Calu3 (cell line): Measurements from ENCODE around the gene MAMSTR. TPM values are rescaled to one million over a fixed set of nuclear protein-coding genes. Genes with fewer than 3 reads are reported as not detected.
A peak's percentile ranks its signal among the peaks of the same experiment; 100 is the strongest.

Source experiments
- BruUV-seq: library from RNA; stranded (reverse); fragments of 400-500 nt; replicated peaks from 2 replicates; lab custom pipeline; 2021; lab: Mats Ljungman, UMichigan
- CTCF ChIA-PET: fragments of 300-600 bp; sonication (Branson Sonifier 250); formaldehyde crosslinking; loops from one replicate; lab custom pipeline; 2022; ENCODE audit warnings: antibody characterized with exemption; lab: Charles Lee
- DNase-seq: peaks from one replicate; pipeline ENCODE4 v3.0.0; 2022
- H3K27ac Mint-ChIP-seq: one replicate; pipeline ENCODE4 v1.8.0; 2022; ENCODE audit warnings: mixed read lengths; ENCODE audit not compliant: unreplicated experiment
- H3K27me3 Mint-ChIP-seq: one replicate; pipeline ENCODE4 v1.8.0; 2022; ENCODE audit warnings: mixed read lengths; ENCODE audit not compliant: unreplicated experiment
- H3K36me3 Mint-ChIP-seq: one replicate; pipeline ENCODE4 v1.8.0; 2022; ENCODE audit warnings: mild to moderate bottlenecking, moderate library complexity, mixed read lengths; ENCODE audit not compliant: insufficient read depth, unreplicated experiment
- H3K4me1 Mint-ChIP-seq: one replicate; pipeline ENCODE4 v1.8.0; 2022; ENCODE audit warnings: mild to moderate bottlenecking, low read depth, mixed read lengths; ENCODE audit not compliant: unreplicated experiment
- H3K4me3 Mint-ChIP-seq: one replicate; pipeline ENCODE4 v1.8.0; 2022; ENCODE audit warnings: mild to moderate bottlenecking, low read depth, moderate library complexity, mixed read lengths; ENCODE audit not compliant: unreplicated experiment
- H3K9me3 Mint-ChIP-seq: one replicate; pipeline ENCODE4 v1.8.0; 2022; ENCODE audit warnings: low read depth, mixed read lengths; ENCODE audit not compliant: unreplicated experiment
- CTCF ChIP-seq: fragments of 200-600 bp; IDR thresholded peaks from one replicate; pipeline ENCODE4 v1.8.0; 2022; ENCODE audit warnings: antibody characterized with exemption; ENCODE audit not compliant: unreplicated experiment
- intact Hi-C: fragments of 100-400 bp; cut with micrococcal nuclease; formaldehyde crosslinking; loops from one replicate; pipeline ENCODE4 v1.10.0; 2022; ENCODE audit not compliant: unreplicated experiment
- total RNA-seq: library from RNA; stranded (reverse); gene quantifications from 2 replicates; pipeline ENCODE4 v1.2.3, GENCODE V29; 2022

The MAMSTR gene
- total RNA-seq, 1 experiment from 2014 or later = 1.7 TPM

GRCh38 chr19:48756212-48756611 lies 36.7 kb upstream of the MAMSTR start:
- H3K27me3 Mint-ChIP-seq = peaks cover 12% of the 10 kb centered on the region
- BruUV-seq = no TSS peak
- TF ChIP-seq CTCF = no peak
- DNase-seq = no peak
- peaks cover 20% of the 10 kb centered on the region for H3K36me3 Mint-ChIP-seq
- H3K9me3 Mint-ChIP-seq = no peaks in the 10 kb centered on the region
- no peak overlapping the region for H3K4me3 Mint-ChIP-seq
- H3K4me1 Mint-ChIP-seq = peaks cover 32% of the 10 kb centered on the region
- H3K27ac Mint-ChIP-seq = no peak overlapping the region
- CTCF ChIA-PET = no interaction called here
- intact Hi-C loops = no loop called here

- no peaks in the 10 kb centered on the region for H3K9me3 Mint-ChIP-seq
- CTCF ChIA-PET = no interaction called here
- intact Hi-C loops = no loop called here
- H3K4me3 Mint-ChIP-seq = no peak overlapping the region
- H3K27ac Mint-ChIP-seq = no peak overlapping the region
- no peak for DNase-seq
- H3K27me3 Mint-ChIP-seq = peaks cover 8% of the 10 kb centered on the region
- no TSS peak for BruUV-seq
- peaks cover 24% of the 10 kb centered on the region for H3K36me3 Mint-ChIP-seq
- no peak for TF ChIP-seq CTCF
- H3K4me1 Mint-ChIP-seq = peaks cover 28% of the 10 kb centered on the region
Measured at GRCh38 chr19:48755787-48756186, 36.3 kb upstream of the MAMSTR start.

GRCh38 chr19:48755084-48755641 lies 35.6 kb upstream of the MAMSTR start, which contains the start of gene FGF21:
Gene FGF21, plus strand, starts transcription at chr19:48755524. Its CDS starts 713 bp downstream, at chr19:48756237.
- peaks cover 30% of the 10 kb centered on the region for H3K36me3 Mint-ChIP-seq
- no peak within 1 kb of the TSS for H3K27ac Mint-ChIP-seq
- DNase-seq = peak; percentile 24
- no peak for TF ChIP-seq CTCF
- no TSS peak for BruUV-seq
- no peaks in the 10 kb centered on the region for H3K9me3 Mint-ChIP-seq
- H3K4me1 Mint-ChIP-seq = peaks cover 22% of the 10 kb centered on the region
- H3K27me3 Mint-ChIP-seq = peaks cover 1% of the 10 kb centered on the region
- H3K4me3 Mint-ChIP-seq = no peak within 1 kb of the TSS
- intact Hi-C loops = no loop called here
- CTCF ChIA-PET = no interaction called here

- Mint-ChIP-seq H3K4me1 (peaks cover 22% of the 10 kb centered on the region), H3K27ac (peak within 1 kb of the TSS; percentile 25), H3K36me3 (peaks cover 30% of the 10 kb centered on the region), H3K4me3 (peak within 1 kb of the TSS; percentile 71), H3K9me3 (no peaks in the 10 kb centered on the region), H3K27me3 (no peaks in the 10 kb centered on the region)
- intact Hi-C loops = no loop called here
- peak; percentile 38 for TF ChIP-seq CTCF
- DNase-seq = peak; percentile 97
- no TSS peak for BruUV-seq
- CTCF ChIA-PET = interaction anchor here (1.0 kb wide), 1 partner anchor 40 kb away, joined by 12 read pairs; no protein-coding TSS in a partner anchor
Measured at GRCh38 chr19:48752496-48753365, 33.2 kb upstream of the MAMSTR start, which contains the start of gene FUT1. Gene FUT1, minus strand, starts transcription at chr19:48752641. Its CDS starts 1,360 bp downstream, at chr19:48751281.
